HEK293T (cell line): ENCODE data around the gene ZNF445.

ENCODE experiments used
- ELF4 ChIP-seq: fragments of 450-650 bp; IDR thresholded peaks from 2 replicates; pipeline ENCODE4 v1.6.1; 2017; ENCODE audit warnings: antibody characterized with exemption
- FOXM1 ChIP-seq: fragments of 450-650 bp; IDR thresholded peaks from 2 replicates; pipeline ENCODE4 v1.6.1; 2017; ENCODE audit warnings: mild to moderate bottlenecking, borderline replicate concordance
- LEF1 ChIP-seq: fragments of 450-650 bp; IDR thresholded peaks from 2 replicates; pipeline ENCODE4 v1.6.1; 2017; ENCODE audit warnings: mild to moderate bottlenecking, borderline replicate concordance
- PKNOX1 ChIP-seq: fragments of 450-650 bp; IDR thresholded peaks from 2 replicates; pipeline ENCODE4 v1.6.1; 2016
- SP1 ChIP-seq: fragments of 450-650 bp; IDR thresholded peaks from 2 replicates; pipeline ENCODE4 v1.6.1; 2017
- SUZ12 ChIP-seq: fragments of 450-650 bp; IDR thresholded peaks from 2 replicates; pipeline ENCODE4 v1.6.1; 2016; ENCODE audit warnings: mild to moderate bottlenecking
- TARDBP ChIP-seq: fragments of 450-650 bp; IDR thresholded peaks from 2 replicates; pipeline ENCODE4 v1.6.1; 2016

GRCh38 chr3:44506961-44507360 is 29.5 kb upstream of the ZNF445 start:
- TF ChIP-seq SUZ12 (no peak), SP1 (no peak), TARDBP (no peak), LEF1 (no peak), PKNOX1 (no peak), ELF4 (no peak), FOXM1 (no peak)
